HepG2 (cell line): ENCODE results near the gene RFC2.

Source experiments
- CTCF ChIP-seq: sonication (generic); formaldehyde crosslinking; IDR thresholded peaks from 2 replicates; pipeline ENCODE4 v1.5.0; 2020; ENCODE audit warnings: mild to moderate bottlenecking, missing genetic modification reagents, moderate library complexity
- DMTF1 ChIP-seq: sonication (generic); formaldehyde crosslinking; IDR thresholded peaks from 2 replicates; pipeline ENCODE4 v1.4.0; 2020; ENCODE audit warnings: mild to moderate bottlenecking, missing genetic modification reagents

- TF ChIP-seq DMTF1 = no peak
- no peak for TF ChIP-seq CTCF (CRISPR knock-in tag)
Measured at GRCh38 chr7:74193913-74194312, 60.3 kb downstream of the RFC2 start.
